Transverse colon (tissue), 4 donors: ENCODE results near the gene AP3B1.

ENCODE experiments used
- CTCF ChIP-seq, 5 experiments: fragments of 200-600 bp in 3 of 5; fragments of 450-650 bp in 2 of 5; sonication (generic) in 3 of 5; IDR thresholded peaks; 1 replicate in 2 of 5; 2 replicates in 3 of 5; pipeline ENCODE4 v1.5.1; 2016 to 2017; ENCODE audit warnings: antibody characterized with exemption in 5 of 5, inconsistent platforms in 3 of 5, mild to moderate bottlenecking in 2 of 5, moderate library complexity in 1 of 5
- POLR2A ChIP-seq: fragments of 450-650 bp; IDR thresholded peaks from one replicate; pipeline ENCODE4 v1.6.1; 2016; ENCODE audit warnings: antibody characterized with exemption, mild to moderate bottlenecking, moderate library complexity
- POLR2AphosphoS5 ChIP-seq, 3 donors: sonication (generic); formaldehyde crosslinking; IDR thresholded peaks; one replicate each; pipeline ENCODE4 v1.6.1; 2016; ENCODE audit warnings: antibody characterized with exemption in 3 of 3

GRCh38 chr5:78076351-78076750, 218.1 kb downstream of the AP3B1 start:
- TF ChIP-seq POLR2A: no peak
- TF ChIP-seq CTCF (IDR thresholded peaks at IDR 0.05): no peak
- TF ChIP-seq POLR2AphosphoS5 (IDR thresholded peaks at IDR 0.05): no peak
